Measurements from ENCODE around the gene WWOX.

The WWOX gene

DNA sequence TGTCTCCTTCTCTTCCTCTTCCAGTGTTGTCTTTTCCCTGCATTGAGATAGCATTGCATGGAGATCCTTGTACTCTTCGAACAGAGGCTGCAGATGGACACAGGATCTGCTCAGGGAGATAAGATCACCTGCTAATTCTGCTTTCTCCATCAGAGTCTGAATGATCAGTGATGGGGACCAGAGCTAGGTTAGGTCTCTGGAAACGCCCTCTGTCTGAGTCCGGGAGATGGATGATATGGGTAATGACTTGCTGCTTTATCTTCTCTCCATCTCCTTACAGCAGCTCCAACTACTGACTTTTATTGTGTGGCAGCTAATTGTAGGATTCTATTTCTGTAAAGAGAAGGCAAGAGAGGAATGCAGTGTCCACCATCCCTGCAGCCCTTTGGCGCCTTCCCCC is 435.6 kb downstream of the WWOX start:
- TF ChIP-seq, protein P1, sequence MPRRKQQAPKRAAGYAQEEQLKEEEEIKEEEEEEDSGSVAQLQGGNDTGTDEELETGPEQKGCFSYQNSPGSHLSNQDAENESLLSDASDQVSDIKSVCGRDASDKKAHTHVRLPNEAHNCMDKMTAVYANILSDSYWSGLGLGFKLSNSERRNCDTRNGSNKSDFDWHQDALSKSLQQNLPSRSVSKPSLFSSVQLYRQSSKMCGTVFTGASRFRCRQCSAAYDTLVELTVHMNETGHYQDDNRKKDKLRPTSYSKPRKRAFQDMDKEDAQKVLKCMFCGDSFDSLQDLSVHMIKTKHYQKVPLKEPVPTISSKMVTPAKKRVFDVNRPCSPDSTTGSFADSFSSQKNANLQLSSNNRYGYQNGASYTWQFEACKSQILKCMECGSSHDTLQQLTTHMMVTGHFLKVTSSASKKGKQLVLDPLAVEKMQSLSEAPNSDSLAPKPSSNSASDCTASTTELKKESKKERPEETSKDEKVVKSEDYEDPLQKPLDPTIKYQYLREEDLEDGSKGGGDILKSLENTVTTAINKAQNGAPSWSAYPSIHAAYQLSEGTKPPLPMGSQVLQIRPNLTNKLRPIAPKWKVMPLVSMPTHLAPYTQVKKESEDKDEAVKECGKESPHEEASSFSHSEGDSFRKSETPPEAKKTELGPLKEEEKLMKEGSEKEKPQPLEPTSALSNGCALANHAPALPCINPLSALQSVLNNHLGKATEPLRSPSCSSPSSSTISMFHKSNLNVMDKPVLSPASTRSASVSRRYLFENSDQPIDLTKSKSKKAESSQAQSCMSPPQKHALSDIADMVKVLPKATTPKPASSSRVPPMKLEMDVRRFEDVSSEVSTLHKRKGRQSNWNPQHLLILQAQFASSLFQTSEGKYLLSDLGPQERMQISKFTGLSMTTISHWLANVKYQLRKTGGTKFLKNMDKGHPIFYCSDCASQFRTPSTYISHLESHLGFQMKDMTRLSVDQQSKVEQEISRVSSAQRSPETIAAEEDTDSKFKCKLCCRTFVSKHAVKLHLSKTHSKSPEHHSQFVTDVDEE (CRISPR knock-in tag; IDR thresholded peaks at IDR 0.05) = no peak
- TF ChIP-seq GLIS3 (CRISPR knock-in tag; IDR thresholded peaks at IDR 0.05) (no peak), ZNF8 (CRISPR knock-in tag; IDR thresholded peaks at IDR 0.05) (no peak), SNAI2 (CRISPR knock-in tag; IDR thresholded peaks at IDR 0.05) (no peak), ISL1 (CRISPR knock-in tag; IDR thresholded peaks at IDR 0.05) (no peak), ZC3H10 (CRISPR knock-in tag; IDR thresholded peaks at IDR 0.05) (no peak), CSDC2 (CRISPR knock-in tag; IDR thresholded peaks at IDR 0.05) (no peak), PPARA (CRISPR knock-in tag; IDR thresholded peaks at IDR 0.05; ENCODE audit: borderline replicate concordance) (no peak), RARB (CRISPR knock-in tag; IDR thresholded peaks at IDR 0.05) (no peak), ZNF565 (CRISPR knock-in tag; conservative IDR thresholded peaks at IDR 0.05; ENCODE audit: low read depth) (no peak), ZNF70 (CRISPR knock-in tag; IDR thresholded peaks at IDR 0.05) (no peak), TOX (CRISPR knock-in tag; IDR thresholded peaks at IDR 0.05; ENCODE audit: borderline replicate concordance) (no peak), ZFP30 (CRISPR knock-in tag; IDR thresholded peaks at IDR 0.05) (no peak)
- TF ChIP-seq, protein P2, sequence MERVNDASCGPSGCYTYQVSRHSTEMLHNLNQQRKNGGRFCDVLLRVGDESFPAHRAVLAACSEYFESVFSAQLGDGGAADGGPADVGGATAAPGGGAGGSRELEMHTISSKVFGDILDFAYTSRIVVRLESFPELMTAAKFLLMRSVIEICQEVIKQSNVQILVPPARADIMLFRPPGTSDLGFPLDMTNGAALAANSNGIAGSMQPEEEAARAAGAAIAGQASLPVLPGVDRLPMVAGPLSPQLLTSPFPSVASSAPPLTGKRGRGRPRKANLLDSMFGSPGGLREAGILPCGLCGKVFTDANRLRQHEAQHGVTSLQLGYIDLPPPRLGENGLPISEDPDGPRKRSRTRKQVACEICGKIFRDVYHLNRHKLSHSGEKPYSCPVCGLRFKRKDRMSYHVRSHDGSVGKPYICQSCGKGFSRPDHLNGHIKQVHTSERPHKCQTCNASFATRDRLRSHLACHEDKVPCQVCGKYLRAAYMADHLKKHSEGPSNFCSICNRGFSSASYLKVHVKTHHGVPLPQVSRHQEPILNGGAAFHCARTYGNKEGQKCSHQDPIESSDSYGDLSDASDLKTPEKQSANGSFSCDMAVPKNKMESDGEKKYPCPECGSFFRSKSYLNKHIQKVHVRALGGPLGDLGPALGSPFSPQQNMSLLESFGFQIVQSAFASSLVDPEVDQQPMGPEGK (CRISPR knock-in tag; IDR thresholded peaks at IDR 0.05; ENCODE audit: borderline replicate concordance) = no peak
- TF ChIP-seq, protein P3, sequence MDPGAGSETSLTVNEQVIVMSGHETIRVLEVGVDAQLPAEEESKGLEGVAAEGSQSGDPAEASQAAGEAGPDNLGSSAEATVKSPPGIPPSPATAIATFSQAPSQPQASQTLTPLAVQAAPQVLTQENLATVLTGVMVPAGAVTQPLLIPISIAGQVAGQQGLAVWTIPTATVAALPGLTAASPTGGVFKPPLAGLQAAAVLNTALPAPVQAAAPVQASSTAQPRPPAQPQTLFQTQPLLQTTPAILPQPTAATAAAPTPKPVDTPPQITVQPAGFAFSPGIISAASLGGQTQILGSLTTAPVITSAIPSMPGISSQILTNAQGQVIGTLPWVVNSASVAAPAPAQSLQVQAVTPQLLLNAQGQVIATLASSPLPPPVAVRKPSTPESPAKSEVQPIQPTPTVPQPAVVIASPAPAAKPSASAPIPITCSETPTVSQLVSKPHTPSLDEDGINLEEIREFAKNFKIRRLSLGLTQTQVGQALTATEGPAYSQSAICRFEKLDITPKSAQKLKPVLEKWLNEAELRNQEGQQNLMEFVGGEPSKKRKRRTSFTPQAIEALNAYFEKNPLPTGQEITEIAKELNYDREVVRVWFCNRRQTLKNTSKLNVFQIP (CRISPR knock-in tag; IDR thresholded peaks at IDR 0.05; ENCODE audit: borderline replicate concordance, low read depth) = no peak
- TF ChIP-seq, protein P4, sequence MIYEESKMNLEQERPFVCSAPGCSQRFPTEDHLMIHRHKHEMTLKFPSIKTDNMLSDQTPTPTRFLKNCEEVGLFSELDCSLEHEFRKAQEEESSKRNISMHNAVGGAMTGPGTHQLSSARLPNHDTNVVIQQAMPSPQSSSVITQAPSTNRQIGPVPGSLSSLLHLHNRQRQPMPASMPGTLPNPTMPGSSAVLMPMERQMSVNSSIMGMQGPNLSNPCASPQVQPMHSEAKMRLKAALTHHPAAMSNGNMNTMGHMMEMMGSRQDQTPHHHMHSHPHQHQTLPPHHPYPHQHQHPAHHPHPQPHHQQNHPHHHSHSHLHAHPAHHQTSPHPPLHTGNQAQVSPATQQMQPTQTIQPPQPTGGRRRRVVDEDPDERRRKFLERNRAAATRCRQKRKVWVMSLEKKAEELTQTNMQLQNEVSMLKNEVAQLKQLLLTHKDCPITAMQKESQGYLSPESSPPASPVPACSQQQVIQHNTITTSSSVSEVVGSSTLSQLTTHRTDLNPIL (CRISPR knock-in tag; IDR thresholded peaks at IDR 0.05; ENCODE audit: low read depth) = no peak
- ATAC-seq = no peak

DNA sequence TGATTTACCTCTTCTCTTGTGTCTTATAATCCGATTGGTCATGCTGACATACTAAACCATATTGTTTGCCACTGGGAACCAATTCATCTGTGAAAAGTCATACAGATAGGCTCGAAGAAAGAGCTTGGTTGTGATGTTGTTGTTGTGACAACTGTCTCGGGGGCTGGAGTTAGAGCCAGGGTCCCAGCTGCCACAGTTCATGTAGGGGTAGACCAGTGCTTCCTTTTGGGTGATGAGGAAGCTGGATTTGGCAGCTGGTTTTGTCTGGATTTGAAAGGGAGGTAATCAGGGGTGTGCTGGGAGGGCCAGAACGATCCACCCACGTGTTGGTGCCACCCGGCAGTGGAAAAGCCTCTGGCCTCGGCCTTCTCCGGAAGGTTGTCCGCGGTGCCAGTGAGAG is 438.1 kb downstream of the WWOX start:
- no peak for TF ChIP-seq ISL1 (CRISPR knock-in tag; IDR thresholded peaks at IDR 0.05)
- no peak for TF ChIP-seq ZFP3 (CRISPR knock-in tag; IDR thresholded peaks at IDR 0.05)
- TF ChIP-seq ZNF8 (CRISPR knock-in tag; IDR thresholded peaks at IDR 0.05) = no peak
- TF ChIP-seq TOX (CRISPR knock-in tag; IDR thresholded peaks at IDR 0.05; ENCODE audit: borderline replicate concordance) = no peak
- no peak for TF ChIP-seq ZNF70 (CRISPR knock-in tag; IDR thresholded peaks at IDR 0.05)
- TF ChIP-seq OSR1 (CRISPR knock-in tag; IDR thresholded peaks at IDR 0.05) = no peak
- no peak for TF ChIP-seq ESRRG (CRISPR knock-in tag; IDR thresholded peaks at IDR 0.05)
- TF ChIP-seq, protein P4 (CRISPR knock-in tag; IDR thresholded peaks at IDR 0.05; ENCODE audit: low read depth) = no peak
- no peak for ATAC-seq

DNA sequence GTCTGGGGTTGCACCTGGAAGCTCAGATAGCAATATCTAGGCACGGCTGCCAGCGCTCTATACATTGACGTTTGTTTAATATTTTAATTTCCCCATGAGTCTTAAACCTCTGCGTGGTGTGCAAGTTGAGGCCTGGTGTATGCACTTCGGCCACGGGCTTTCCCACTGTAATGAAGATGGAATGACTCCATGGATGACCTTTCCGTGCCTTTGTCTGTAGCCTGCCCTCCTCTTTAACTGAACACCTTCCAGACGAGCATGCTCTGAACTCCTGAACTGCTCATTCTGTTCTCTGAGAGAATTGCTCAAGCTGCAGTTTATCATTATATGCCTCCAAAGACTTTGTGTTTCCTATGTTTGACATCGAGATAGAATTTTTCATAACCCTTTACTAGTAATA is 438.8 kb downstream of the WWOX start:
- no peak for ATAC-seq
- TF ChIP-seq SNAI2 (CRISPR knock-in tag; IDR thresholded peaks at IDR 0.05) (no peak), ZFP3 (CRISPR knock-in tag; IDR thresholded peaks at IDR 0.05) (no peak), ARNTL (CRISPR knock-in tag; IDR thresholded peaks at IDR 0.05; ENCODE audit: borderline replicate concordance, low read depth) (no peak), OSR1 (CRISPR knock-in tag; IDR thresholded peaks at IDR 0.05) (no peak), ZFP30 (CRISPR knock-in tag; IDR thresholded peaks at IDR 0.05) (no peak), TOX (CRISPR knock-in tag; IDR thresholded peaks at IDR 0.05; ENCODE audit: borderline replicate concordance) (no peak), PPARA (CRISPR knock-in tag; IDR thresholded peaks at IDR 0.05; ENCODE audit: borderline replicate concordance) (no peak), ZNF565 (CRISPR knock-in tag; conservative IDR thresholded peaks at IDR 0.05; ENCODE audit: low read depth) (no peak), ZNF70 (CRISPR knock-in tag; IDR thresholded peaks at IDR 0.05) (no peak), ZC3H10 (CRISPR knock-in tag; IDR thresholded peaks at IDR 0.05) (no peak), CSDC2 (CRISPR knock-in tag; IDR thresholded peaks at IDR 0.05) (no peak)
- TF ChIP-seq, protein P3 (CRISPR knock-in tag; IDR thresholded peaks at IDR 0.05; ENCODE audit: borderline replicate concordance, low read depth) = no peak
- TF ChIP-seq, protein P4 (CRISPR knock-in tag; IDR thresholded peaks at IDR 0.05; ENCODE audit: low read depth) = no peak
- TF ChIP-seq, protein P1 (CRISPR knock-in tag; IDR thresholded peaks at IDR 0.05) = no peak

Data from SK-N-SH treated with all-trans-retinoic acid at 6 μM for 48 hours (cell line).